ENCODE data around the gene SKIL. TPM values are rescaled to one million over a fixed set of nuclear protein-coding genes. Genes with fewer than 3 reads are reported as not detected.

Gene SKIL
- total RNA-seq, 1 donor from 2014 or later = 160 TPM

DNA sequence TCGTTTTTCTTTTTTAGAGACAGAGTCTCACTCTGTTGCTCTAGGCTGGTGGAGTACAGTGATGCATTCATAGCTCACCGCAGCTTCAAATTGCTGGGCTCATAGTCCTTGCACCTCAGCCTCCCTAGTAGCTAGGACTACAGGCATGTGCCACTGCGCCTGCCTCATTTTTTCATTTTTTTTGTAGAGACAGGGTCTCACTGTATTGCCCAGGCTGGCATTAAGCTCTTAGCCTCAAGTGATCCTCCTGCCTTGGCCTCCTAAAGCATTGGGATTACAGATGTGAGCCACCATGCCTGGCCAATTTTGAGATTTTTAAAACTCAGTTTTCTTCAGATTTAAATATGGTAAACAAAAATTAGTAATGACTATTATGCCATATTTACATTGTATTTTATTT, 29.0 kb downstream of the SKIL start:
- FAIRE-seq = no peak
- DNase-seq (ENCODE audit: low spot score in 2 of 2) = no peak

DNA sequence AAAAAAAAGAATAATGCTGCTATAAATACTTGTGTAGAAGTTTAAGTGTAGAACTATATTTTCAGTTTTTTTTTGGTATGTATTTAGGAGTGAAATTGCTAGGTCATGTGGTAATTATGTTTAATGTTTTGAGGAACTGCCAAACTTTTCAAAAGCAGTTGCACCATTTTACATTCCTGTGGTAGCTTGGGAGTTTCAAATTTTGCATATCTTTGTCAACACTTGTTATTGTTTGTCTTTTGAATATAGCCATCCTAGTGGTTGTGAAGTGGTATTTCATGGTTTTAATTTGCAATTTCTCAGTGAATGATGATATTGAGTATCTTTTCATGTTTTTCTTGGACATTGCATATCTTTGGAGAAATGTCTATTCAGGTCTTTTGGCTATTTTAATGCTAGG, 30.4 kb downstream of the SKIL start:
- DNase-seq (ENCODE audit: low spot score in 2 of 2) = no peak
- FAIRE-seq = no peak

DNA sequence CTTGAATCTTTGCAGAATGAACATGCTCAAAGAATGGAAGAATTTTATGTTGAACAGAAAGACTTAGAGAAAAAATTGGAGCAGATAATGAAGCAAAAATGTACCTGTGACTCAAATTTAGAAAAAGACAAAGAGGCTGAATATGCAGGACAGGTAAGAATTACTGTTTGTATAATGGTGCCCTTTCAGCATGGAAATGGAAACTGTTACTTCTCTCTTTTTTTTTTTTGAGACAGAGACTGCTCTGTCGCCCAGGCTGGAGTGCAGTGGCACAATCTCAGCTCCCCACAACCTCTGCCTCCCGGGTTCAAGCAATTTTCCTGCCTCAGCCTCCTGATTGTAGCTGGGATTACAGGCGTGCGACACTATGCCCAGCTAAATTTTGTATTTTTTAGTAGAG, 33.6 kb downstream of the SKIL start:
- FAIRE-seq = no peak
- no peak for DNase-seq (ENCODE audit: low spot score in 2 of 2)

- no peak for DNase-seq (ENCODE audit: low spot score in 2 of 2)
- FAIRE-seq = no peak
Measured at GRCh38 chr3:170397685-170398084, 40.2 kb downstream of the SKIL start.

GRCh38 chr3:170405101-170405500, 47.6 kb downstream of the SKIL start:
- DNase-seq (ENCODE audit: low spot score in 2 of 2) (no peak), FAIRE-seq (no peak)

DNA sequence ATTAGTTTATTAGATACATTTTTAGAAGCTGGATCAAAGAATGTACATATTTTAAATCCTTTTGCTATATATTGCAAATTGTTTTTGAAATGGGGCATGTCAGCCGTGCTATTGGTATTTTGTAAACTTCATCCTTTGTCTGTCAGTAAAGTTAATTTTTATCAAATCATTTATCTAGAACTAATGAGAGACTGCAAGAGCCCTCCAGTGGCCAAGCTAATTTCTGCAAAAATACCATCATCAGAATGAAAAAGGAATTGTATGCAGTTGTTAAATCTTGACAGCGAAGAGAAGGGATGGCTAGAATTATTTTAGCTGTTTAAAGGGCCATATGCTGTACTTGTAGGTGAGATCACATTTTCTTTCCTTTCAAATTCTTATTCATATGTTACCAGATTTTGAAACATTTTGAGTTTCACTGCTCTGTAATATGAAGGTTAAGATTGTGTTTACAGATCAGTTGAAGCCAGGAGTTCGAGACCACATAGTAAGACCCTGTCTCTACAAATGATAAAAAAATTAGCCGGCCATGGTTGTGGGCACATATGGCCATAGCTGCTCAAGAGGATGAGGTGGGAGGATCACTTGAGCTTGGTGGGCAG, 53.0 kb downstream of the SKIL start:
- no peak for FAIRE-seq
- no peak for DNase-seq (ENCODE audit: low spot score in 2 of 2)

- no peak for DNase-seq (ENCODE audit: low spot score in 2 of 2)
- no peak for FAIRE-seq
Measured at GRCh38 chr3:170413291-170413690, 55.8 kb downstream of the SKIL start.

GRCh38 chr3:170414202-170414663, 56.7 kb downstream of the SKIL start:
- FAIRE-seq = peak; percentile 24

DNA sequence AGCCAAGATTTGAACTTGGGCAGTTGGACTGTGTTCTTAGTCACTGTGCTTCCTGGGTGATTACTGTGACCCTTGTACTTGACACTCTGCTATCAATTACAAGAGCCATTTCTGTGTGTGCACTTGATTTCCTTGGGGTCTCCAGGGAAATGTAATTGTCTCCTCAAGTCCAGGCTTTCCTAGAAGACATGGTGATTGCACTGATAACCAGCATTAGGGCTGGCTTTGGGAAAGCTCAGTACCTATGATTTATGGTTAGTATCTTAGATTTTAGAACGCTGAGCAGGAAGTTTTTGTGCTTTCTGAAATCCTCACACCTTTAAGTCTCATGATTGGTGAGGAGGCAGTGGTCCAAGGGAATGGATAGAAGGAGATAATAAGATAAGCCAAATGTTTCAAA, 59.6 kb downstream of the SKIL start:
- FAIRE-seq (no peak), DNase-seq (ENCODE audit: low spot score in 2 of 2) (no peak)

More at GRCh38 chr3:170414202-170414663, 56.7 kb downstream of the SKIL start:
- peak; percentile 50 to 54 for DNase-seq (ENCODE audit: low spot score in 2 of 2)

DNA sequence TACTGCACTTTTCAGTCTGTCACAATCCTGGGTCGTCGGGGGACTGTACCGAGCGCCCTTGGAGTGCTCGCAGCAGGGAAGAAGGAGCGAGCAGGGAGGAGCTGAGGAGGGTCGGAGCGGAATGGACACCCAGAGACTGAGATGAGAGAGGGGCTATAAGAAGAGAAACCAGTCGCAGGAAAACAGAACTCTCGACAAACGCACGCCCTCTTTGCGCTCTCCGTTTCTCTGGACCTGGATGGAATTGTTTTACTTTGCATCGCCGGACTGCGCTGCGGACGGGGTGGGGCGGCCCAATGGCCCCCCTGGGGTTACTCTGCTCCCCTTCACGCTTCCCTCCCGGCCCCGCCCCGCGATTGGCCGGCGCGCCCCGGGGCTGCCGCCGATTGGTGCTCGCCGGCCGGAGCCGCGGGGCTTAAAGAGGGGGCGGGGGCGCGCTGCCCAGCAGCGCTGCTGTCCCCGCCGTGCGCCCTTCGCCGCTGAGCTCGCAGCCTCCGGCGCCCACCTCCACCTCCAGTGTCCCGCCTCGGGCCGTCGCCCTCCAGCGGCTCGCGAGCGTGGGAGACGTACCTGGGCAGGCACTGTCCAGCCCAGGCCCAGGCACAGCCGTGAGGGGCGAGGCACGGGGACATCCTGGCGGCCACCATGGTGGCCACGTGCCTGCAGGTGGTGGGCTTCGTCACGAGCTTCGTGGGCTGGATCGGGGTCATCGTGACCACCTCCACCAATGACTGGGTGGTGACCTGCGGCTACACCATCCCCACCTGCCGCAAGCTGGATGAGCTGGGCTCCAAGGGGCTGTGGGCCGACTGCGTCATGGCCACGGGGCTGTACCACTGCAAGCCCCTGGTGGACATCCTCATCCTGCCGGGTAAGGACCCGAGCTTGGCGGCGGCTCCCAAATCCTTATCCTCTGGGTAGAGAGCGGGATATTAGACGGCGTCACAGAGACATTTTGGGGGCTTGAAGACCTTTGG, 61.2 kb downstream of the SKIL start, which contains the start of gene CLDN11:
TSS of gene CLDN11 (plus strand) at position 447 of the 977 bp plus-strand sequence. CDS start at position 646, 199 bp downstream.
- no peak for FAIRE-seq
- peak; percentile 79 to 84 for DNase-seq (ENCODE audit: low spot score in 2 of 2)

- no peak for FAIRE-seq
- DNase-seq (ENCODE audit: low spot score in 2 of 2) = peak; percentile 58 to 64
Measured at GRCh38 chr3:170419557-170420087, 62.1 kb downstream of the SKIL start.

GRCh38 chr3:170420307-170420821, 62.8 kb downstream of the SKIL start:
- FAIRE-seq (no peak), DNase-seq (ENCODE audit: low spot score in 2 of 2) (no peak)

DNA sequence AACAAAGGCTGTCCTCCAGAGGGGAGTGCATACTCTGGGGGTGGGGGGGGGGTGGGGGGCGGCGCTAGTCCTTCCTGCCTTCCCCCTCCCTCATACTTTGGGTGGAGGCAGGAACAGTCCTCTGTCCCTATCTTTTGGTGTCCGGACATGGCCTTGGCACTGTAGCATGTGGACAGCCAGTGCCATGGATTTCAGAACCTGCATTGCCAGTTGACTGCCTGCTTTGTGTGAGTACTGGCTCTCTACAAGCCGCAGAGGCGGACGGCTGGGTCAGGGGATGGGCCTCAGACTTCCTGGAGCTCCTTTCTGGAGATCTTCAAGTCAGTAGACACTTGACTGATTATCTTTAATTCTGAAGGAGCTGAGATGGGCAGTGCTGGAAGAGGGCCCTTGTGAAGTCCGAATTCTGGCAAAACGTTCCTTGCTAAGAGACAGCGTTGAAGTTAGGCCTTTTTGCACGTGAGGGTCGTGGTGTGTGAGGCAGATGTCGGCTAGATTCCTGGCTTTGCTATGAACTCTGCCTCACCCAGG, 63.7 kb downstream of the SKIL start:
- FAIRE-seq = no peak
- DNase-seq (ENCODE audit: low spot score in 2 of 2) = peak; percentile 25 to 59

GRCh38 chr3:170421758-170422157, 64.2 kb downstream of the SKIL start:
- no peak for DNase-seq (ENCODE audit: low spot score in 2 of 2)
- no peak for FAIRE-seq

DNA sequence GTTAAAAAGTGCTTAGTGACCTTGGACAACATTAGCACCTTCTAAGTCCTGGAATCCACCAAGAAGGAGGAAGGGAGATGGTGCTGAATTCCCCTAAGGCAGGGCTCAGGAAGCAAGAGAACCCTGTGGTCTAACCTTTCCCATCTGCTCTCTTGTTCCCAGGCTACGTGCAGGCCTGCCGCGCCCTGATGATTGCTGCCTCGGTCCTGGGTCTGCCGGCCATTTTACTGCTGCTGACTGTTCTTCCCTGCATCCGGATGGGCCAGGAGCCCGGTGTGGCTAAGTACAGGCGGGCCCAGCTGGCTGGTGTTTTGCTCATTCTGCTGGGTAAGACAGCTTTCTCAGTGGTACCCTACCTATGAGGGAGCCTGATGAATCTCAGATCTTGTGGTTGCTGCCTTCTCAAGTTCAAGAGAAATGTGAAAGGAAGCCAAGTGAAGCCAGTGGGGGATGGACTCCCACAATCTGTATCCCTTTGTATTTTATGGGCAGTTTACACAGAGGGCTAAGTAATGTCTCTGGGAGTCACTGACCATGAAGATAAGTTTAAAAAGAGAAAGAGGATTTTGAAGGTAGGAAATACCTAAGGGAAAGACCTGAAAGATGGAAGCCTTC, 65.6 kb downstream of the SKIL start:
- FAIRE-seq (no peak), DNase-seq (ENCODE audit: low spot score in 2 of 2) (no peak)

- FAIRE-seq = no peak
- no peak for DNase-seq (ENCODE audit: low spot score in 2 of 2)
Measured at GRCh38 chr3:170424879-170425278, 67.4 kb downstream of the SKIL start.

GRCh38 chr3:170425491-170426239, 68.2 kb downstream of the SKIL start:
- FAIRE-seq (no peak), DNase-seq (ENCODE audit: low spot score in 2 of 2) (no peak)

DNA sequence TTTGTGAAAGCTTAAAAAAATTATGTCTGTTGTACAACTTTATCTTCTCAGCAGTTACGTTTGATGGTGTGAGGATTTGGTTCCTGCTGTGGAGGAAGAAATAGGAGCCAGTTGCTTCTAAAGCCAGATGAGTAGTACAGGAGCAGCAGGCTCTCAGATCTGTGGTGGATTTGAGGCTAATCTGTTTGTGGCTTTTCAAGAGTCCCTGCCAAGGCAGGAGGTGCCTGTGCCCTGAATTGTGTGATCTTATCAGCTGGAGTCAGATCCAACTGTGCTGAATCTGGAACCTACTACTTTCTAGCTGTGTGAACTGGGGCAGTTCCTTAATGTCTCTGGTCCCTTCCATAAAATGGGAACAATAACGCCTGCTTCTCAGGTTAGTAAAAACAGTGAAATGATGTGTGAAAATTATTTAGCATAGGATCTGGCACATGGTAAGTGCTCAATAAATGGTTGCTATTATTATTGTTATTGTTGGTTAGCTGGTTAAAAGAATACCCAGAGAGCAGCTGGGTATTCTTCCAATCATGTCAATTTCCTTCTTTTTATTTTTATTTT, 68.8 kb downstream of the SKIL start:
- DNase-seq (ENCODE audit: low spot score in 2 of 2) = no peak

GRCh38 chr3:170428095-170428494, 70.6 kb downstream of the SKIL start:
- FAIRE-seq (no peak), DNase-seq (ENCODE audit: low spot score in 2 of 2) (no peak)

More for the DNA sequence above, 68.8 kb downstream of the SKIL start:
- FAIRE-seq = no peak

All from frontal cortex (tissue), 4 donors.